Superior temporal gyrus (tissue), 1 donor: ENCODE results near the gene PLXNA2.

Source experiments
- DNase-seq: peaks from one replicate; pipeline ENCODE4 v3.0.0-alpha.2; 2016; ENCODE audit errors: extremely low spot score

PLXNA2 gene

DNA sequence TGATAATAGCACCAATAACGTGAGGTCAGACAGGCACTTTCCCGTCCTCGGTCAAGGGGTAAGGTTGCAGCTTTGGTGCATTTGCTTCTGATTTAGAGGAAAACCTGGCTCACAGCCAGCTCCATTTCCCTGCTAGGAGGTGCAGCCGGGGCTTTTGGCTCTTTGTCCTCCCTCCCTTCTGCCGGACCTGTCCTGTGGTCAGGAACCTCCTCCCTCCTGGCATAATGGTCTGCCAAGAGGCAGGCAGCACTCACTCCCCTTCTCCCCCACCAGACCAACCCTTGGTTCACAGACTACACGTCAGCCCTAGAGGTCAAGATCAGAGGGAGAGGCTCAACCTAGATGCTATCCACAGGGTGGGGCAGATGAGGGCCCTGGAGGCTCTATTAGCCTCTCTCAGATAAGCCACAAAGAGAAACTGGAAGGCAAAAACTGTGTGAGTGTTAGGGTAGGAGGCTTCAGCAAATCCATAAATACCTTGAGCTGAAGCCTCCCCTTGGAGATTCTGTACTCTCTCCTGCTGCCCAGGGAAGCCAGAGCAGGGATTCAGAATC, 64.8 kb downstream of the PLXNA2 start:
- no peak for DNase-seq

DNA sequence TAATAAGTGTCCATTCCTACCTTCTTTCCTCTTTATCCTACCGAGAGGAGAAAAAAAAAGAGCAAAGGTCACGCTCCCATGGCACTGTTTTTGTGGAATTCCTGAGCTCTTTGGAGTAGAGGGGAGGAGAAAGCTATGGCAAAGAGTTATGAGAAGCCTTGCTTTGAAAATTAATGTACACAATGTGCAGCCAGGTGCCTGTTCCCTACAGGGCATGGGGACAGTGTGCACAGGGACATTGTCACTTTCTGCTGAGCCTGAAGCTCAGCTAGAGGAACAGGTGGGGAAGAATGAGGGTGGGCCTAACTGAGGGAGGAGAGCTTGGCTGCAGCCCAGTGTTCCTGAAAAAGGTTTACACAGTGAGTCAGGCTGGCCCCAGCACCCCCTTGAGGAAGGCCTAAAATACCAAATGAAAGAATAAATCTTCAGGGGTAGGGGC, 66.1 kb downstream of the PLXNA2 start:
- no peak for DNase-seq

GRCh38 chr1:208177656-208178055, 66.5 kb downstream of the PLXNA2 start:
- DNase-seq, result no peak

GRCh38 chr1:208176649-208177048, 67.5 kb downstream of the PLXNA2 start:
- no peak for DNase-seq

DNA sequence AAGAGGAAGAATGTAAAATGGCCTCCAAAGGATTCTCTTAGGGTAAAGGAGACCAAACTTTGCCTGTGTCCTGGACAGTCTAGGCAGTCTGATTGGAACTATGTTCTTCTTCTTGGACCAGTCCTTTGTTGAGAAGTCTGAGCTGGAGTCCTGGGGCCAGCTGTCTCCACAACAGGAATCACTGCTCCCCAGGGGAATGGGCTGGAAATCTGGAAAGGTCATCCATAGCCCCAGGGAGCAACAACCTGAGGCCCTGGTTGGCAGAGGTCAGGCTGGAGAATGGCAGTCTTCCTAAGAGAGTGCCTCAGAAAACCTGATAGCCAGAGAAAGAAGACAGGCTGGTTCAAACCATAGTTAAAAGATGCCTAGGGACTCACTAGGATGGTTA, 68.7 kb downstream of the PLXNA2 start:
- DNase-seq, result no peak

GRCh38 chr1:208174731-208175507, 69.3 kb downstream of the PLXNA2 start:
- no peak for DNase-seq

DNA sequence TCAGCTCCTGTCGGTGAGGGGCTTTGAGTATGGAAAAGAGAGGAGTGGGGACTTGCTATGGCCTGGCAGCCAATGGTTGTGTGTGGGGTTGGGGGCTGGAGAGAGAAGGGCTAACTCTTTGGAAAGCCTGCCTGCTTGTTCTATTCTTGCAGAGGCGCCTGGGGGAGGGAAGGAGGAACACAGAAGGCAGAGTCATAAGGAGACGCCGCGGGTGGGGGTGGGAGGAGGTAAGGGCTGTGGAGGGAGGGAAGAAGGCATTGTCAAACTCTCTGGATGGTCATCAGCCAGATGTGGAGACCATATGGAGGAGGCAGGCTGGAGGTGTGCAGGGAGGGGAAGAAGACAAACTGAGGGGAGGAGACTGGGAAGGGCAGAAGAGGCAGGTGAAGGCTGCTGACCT, 70.0 kb downstream of the PLXNA2 start:
- DNase-seq, result no peak

DNA sequence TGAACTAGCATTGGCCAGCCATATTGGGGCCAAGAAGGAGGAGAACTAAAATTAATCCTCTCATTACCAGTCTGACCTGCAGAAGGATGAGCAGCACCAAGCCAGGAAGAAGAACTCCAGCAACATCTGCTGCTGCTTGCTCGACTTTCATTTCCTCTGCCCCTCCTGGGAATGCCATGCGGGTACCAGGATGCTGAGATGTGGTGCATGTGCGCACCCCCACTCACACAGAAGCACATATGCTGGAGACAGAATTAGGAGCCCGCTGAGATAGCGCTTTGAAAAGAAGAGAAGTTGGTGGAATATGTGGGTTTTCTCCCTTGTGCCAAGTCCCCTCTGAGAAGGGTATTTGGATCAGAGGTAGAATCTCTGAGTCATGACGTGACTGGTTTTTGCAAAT, 70.4 kb downstream of the PLXNA2 start:
- no peak for DNase-seq

GRCh38 chr1:208172423-208173145, 71.6 kb downstream of the PLXNA2 start:
- no peak for DNase-seq

DNA sequence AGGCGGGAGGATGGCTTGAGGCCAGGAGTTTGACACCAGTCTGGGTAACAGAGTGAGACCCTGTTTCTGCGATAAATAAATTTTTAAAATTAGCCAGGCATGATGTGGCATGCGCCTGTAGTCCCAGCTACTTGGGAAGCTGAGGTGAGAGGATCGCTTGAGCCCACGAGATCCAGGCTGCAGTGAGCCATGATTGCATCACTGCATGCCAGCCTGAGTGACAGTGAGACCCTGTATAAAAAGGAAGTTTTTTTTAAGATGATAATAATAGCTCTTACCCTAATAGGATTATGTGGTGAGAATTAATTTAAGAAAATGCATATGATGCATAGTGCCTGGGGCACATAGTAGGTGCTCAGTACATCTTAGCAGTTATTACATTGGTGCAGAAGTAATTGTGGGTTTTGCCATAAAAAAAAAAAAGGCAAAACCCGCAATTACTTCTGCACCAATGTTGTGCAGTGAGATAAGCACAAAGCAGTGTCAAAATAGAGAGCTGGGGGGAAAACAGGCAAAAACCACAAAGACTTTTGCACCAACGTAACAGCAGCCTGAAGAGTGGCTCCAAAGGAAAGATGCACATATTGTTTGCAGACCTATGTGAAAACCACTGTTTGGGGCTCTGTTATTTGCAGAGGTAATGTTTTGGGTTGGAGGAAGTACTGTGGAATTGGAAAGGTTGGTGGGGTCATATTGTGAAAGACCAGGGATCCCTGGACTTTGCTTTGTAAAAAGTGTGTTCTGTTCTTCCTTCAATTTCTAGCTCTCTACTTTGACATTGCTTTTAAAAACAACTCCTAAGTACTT, 72.4 kb downstream of the PLXNA2 start:
- DNase-seq, result no peak

GRCh38 chr1:208170252-208170651, 73.9 kb downstream of the PLXNA2 start:
- no peak for DNase-seq

GRCh38 chr1:208169081-208169879, 74.9 kb downstream of the PLXNA2 start:
- DNase-seq, result no peak

- no peak for DNase-seq
These were observed 76.8 kb downstream of the PLXNA2 start for GRCh38 chr1:208167261-208167869.

DNA sequence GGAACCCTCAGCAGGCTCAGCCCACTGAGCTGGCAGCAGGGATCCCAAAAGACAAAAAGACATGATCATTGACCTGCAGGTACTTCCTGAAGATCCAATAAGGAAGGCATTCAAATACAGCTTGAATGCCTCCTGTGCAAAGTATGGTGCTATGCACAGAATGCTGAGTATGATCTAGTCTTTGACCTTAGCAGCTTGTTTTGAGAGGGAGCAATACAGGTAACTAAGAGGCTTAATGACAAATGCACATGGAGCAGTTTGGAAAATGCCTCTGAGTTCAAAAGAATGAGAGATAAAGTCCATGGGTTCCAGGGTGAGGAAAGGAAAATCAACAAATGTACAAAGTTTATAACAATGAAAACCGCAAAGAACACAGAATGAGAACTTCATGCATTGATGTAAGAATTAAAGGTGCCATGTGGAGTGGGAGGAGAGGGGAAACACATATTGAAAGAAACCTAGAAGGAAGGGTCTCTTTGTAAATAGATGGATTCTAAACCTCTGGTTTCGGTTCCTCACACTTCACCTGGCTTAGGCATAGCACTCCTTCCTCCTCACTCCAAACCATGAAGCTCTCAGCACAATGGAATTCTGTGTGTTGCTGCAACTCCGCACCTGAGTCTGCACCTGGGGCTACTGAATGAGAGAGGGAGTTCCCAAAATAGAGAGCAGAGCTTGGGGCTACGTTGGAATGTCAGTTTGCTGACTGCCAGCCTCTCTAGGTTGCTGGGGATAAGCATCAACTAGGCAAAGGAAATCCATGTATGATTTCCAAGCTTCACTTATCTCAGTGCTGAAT, 77.6 kb downstream of the PLXNA2 start:
- DNase-seq, result no peak

DNA sequence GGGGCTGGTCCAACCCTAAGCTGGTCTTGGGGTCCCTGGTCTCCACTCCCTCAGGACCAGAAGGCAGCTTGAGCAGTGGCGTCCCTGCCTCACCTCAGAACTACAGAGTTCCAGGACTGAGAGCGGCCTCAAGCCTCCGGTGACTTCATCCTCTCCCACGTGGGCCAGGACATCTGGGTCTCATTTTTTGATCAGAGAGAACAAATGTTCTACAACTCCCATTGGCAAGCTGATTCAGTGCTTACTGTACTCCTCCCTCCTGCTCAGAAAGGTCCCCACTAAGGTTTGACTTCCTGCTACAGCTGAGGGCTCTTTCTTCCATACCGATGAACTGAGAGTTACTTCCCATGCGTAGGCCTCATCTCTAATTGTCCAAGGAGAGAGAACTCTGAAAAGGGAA, 78.5 kb downstream of the PLXNA2 start:
- DNase-seq, result no peak

GRCh38 chr1:208164609-208165008, 79.6 kb downstream of the PLXNA2 start:
- DNase-seq, result no peak

DNA sequence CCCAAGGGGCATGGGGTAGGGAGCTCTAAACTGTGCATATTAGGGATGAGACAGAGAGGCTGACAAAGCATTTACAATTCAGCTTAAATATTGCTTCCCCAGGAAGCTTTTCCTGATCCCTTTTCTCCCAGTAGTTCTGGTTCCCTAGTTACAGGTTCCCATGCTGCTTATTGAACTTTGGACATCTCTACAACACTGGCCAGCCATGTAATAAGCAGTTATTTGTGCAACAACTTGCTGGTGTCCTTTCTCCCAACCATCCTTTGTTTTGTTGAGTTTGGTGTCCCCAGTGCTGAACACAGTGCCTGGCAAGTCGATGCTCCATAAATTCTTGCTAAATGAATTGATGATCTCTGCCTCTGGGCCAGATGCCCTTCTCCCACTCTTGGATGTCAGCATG, 80.6 kb downstream of the PLXNA2 start:
- no peak for DNase-seq

GRCh38 chr1:208162903-208163302, 81.3 kb downstream of the PLXNA2 start:
- DNase-seq, result no peak

- no peak for DNase-seq
These were observed 82.4 kb downstream of the PLXNA2 start for GRCh38 chr1:208161656-208162375.
